ENCODE data around the gene FBN2. TPM values are rescaled to one million over a fixed set of nuclear protein-coding genes. Genes with fewer than 3 reads are reported as not detected.

FBN2 gene
- total RNA-seq, 4 donors from 2014 or later = 0.16 to 2.4 (median 0.26) TPM

DNA sequence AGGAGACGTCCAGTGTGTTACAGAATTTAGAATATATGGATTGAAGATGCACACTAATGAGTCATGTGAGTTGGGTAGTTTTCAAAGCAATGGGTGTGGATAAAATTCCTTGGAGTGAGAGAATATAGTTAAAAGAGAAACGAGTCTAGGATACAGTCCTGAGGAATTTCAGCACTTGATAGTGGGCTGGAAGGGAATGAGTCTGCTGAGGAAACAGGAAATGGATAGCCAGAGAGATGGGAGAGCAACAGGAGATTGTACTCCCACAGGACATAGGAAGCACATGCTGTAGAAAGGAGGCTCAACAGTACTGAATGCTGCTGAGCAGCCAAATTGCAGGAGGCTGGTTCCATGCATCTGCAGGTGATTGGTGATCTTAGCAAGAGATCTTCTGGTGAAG is 68.1 kb downstream of the FBN2 start:
- TF ChIP-seq, protein P1, sequence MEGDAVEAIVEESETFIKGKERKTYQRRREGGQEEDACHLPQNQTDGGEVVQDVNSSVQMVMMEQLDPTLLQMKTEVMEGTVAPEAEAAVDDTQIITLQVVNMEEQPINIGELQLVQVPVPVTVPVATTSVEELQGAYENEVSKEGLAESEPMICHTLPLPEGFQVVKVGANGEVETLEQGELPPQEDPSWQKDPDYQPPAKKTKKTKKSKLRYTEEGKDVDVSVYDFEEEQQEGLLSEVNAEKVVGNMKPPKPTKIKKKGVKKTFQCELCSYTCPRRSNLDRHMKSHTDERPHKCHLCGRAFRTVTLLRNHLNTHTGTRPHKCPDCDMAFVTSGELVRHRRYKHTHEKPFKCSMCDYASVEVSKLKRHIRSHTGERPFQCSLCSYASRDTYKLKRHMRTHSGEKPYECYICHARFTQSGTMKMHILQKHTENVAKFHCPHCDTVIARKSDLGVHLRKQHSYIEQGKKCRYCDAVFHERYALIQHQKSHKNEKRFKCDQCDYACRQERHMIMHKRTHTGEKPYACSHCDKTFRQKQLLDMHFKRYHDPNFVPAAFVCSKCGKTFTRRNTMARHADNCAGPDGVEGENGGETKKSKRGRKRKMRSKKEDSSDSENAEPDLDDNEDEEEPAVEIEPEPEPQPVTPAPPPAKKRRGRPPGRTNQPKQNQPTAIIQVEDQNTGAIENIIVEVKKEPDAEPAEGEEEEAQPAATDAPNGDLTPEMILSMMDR (IDR thresholded peaks at IDR 0.05; ENCODE audit: low read depth) = no peak

DNA sequence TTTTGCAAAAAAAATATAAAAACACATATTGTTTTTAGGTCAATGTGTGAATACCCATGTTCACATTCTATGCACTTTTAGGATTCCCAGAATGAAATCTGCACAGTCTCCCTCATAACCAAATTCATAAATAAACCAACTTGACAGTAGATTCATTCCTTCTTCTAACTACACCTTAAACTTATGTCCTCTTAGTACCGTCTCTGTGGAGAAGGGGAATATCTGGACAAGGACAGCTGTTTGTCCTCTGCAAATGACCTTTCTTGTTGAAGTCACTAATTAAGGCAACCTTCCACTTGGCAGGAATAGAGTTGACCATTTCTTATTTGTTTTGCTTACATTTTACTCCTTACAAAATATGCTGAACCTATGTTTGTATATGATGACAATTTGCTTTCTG is 71.1 kb downstream of the FBN2 start:
- TF ChIP-seq, protein P1 (IDR thresholded peaks at IDR 0.05; ENCODE audit: low read depth) = no peak

DNA sequence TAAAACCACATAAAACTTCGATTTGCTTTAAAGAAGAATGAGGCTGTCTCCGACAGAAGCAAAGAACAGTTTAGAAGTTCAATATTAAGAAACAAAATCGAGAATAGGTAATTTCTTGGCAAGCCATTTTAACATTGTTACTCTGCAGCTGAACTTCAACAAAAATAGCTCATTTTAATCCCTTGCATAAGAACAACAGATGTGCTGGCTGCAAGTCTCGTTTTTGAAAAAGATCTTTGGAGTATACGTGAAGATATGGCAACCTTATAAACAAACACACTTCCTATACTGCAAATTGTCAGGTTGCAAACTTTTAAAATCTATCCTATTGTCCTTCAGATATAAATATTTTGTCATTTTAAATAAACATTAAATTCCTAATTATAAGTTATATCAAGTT is 71.5 kb downstream of the FBN2 start:
- TF ChIP-seq, protein P1 (IDR thresholded peaks at IDR 0.05; ENCODE audit: low read depth) = no peak

DNA sequence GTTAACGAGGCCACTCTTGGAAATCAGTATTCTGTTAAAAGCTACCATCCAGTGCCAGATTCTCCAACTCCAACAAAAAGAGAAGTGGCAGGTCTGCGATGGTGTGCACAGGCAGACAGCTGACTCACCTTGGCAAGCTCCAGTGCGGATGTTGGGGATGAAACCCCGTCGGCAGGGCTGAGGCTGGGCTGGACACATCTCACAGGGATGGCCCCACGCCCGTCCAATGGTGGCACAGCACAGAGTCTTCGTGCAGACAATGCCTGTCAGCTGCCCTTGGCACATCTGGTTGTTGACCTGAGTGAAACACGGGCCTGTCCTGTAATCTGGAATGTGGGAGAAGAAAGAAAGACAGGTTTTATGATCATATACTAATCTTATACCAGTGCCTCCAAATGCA is 73.4 kb downstream of the FBN2 start:
- TF ChIP-seq, protein P1 (IDR thresholded peaks at IDR 0.05; ENCODE audit: low read depth) = no peak

DNA sequence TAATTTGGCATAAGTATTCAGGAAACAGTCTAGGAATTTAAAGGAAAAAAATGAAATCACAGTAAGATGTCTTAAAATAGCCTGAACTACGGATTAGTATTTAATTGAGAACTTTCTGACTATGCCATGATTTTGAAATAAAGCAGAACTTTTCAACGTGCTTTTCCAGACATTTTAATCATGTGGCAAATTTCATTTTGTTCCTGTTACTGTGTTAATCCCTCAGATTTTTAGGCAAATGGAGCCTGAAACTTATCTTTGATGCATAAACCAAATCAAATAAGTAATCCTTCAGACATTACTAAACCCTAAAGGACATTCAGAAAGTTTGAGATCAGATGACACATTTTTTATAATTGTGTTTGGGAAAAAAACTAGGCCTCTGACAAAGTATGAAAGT is 75.7 kb downstream of the FBN2 start:
- TF ChIP-seq, protein P1 (IDR thresholded peaks at IDR 0.05; ENCODE audit: low read depth) = no peak

DNA sequence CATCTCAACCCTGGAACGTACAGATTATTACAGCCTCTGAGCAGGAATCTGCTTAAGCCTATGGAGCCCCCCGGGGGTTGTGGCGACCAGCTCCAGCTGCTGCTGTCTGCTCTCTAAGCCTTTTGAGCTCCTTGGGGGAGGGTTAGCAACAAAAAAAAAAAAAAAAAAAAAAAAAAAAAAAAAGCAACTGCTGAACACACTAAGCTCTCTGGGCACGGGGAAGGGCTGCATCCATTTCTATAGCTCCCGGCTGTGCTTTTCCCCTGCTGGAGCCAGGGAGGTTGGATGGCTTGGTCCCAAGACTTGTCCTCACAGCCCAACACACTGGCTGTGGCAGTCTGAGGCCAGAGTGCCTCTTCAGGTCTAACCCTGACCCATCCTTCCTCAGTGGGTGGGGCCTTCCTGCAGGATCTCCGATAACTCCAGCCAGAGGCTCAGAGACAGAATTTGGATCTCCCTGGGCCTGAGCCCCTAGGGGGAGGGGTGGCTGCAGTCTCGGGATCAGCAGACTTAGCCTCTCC is 82.1 kb downstream of the FBN2 start:
- TF ChIP-seq, protein P1 (IDR thresholded peaks at IDR 0.05; ENCODE audit: low read depth) = no peak

DNA sequence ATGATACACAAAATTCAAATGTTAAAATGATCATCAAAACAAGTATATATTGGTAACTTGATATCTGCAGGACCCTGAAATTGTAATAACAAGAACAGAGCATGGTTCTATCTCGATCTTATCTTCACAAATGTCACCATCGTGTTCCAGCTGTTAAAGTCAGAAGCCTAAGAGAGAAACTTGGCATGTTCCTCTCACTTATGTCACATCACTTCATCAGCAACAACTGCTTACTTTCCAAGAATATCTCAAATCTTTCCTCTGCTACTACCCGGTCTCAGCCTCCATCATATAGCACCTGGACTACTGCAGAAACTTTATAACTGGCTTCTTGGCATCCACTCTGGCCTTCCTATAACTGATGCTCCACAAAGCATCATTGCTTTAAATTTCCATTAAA is 84.9 kb downstream of the FBN2 start:
- TF ChIP-seq, protein P1 (IDR thresholded peaks at IDR 0.05; ENCODE audit: low read depth) = no peak

Measured in subcutaneous adipose tissue (tissue), 4 donors.